OCI-LY3 (cell line): ENCODE results near the gene MORN5.

ENCODE experiments used
- H2AFZ ChIP-seq: fragments of 200-600, 300-600 bp; shearing (Covaris generic); 2 replicates; pipeline ENCODE4 v1.6.0; 2014; ENCODE audit warnings: antibody characterized with exemption, low read depth, low read length
- H3K27ac ChIP-seq: fragments of 200-600, 300-600 bp; sonication (generic); 2 replicates; pipeline ENCODE4 v1.5.1; 2014; ENCODE audit warnings: mild to moderate bottlenecking, low read length, moderate library complexity, mixed read lengths
- H3K27me3 ChIP-seq: fragments of 200-600, 300-600 bp; sonication (generic); 2 replicates; pipeline ENCODE4 v1.6.1; 2014; ENCODE audit warnings: low read depth, low read length, mixed read lengths
- H3K36me3 ChIP-seq: fragments of 200-600, 300-600 bp; sonication (generic); replicated peaks from 2 replicates; pipeline ENCODE3; 2014; ENCODE audit warnings: low read depth, low read length, mixed read lengths
- H3K4me1 ChIP-seq: fragments of 300-600, 200-600 bp; sonication (generic); 2 replicates; pipeline ENCODE4 v1.6.1; 2014; ENCODE audit warnings: low read length, mixed read lengths
- H3K4me2 ChIP-seq: fragments of 200-600, 300-600 bp; sonication (generic); 2 replicates; pipeline ENCODE4 v1.6.1; 2014; ENCODE audit warnings: low read length, mixed read lengths
- H3K4me3 ChIP-seq: fragments of 300-600, 200-600 bp; sonication (generic); 2 replicates; pipeline ENCODE4 v1.5.1; 2014; ENCODE audit warnings: antibody characterized with exemption, mild to moderate bottlenecking, low read length, moderate library complexity
- H3K79me2 ChIP-seq: fragments of 300-600, 200-600 bp; shearing (Covaris generic); 2 replicates; pipeline ENCODE4 v1.6.1; 2014; ENCODE audit warnings: mild to moderate bottlenecking, low read length, mixed read lengths
- H3K9ac ChIP-seq: fragments of 300-600, 200-600 bp; shearing (Covaris generic); 2 replicates; pipeline ENCODE4 v1.6.0; 2014; ENCODE audit warnings: mild to moderate bottlenecking, low read length, moderate library complexity
- H3K9me3 ChIP-seq: fragments of 200-600, 300-600 bp; shearing (Covaris generic); 2 replicates; pipeline ENCODE4 v1.6.1; 2014; ENCODE audit warnings: low read length, mixed read lengths; ENCODE audit not compliant: insufficient read depth
- H4K20me1 ChIP-seq: fragments of 200-600, 300-600 bp; sonication (generic); 2 replicates; pipeline ENCODE4 v1.6.1; 2016; ENCODE audit warnings: low read length, mixed read lengths; ENCODE audit not compliant: insufficient read depth
- CTCF ChIP-seq: fragments of 200-600, 300-600 bp; sonication (generic); IDR thresholded peaks from 2 replicates; pipeline ENCODE4 v1.5.1; 2014; ENCODE audit warnings: antibody characterized with exemption, low read length, low read depth
- EZH2phosphoT487 ChIP-seq: fragments of 200-600 bp; shearing (Covaris generic); IDR thresholded peaks from 2 replicates; pipeline ENCODE4 v1.6.1; 2018; ENCODE audit warnings: antibody characterized with exemption, mixed run types, low read depth

Gene MORN5

GRCh38 chr9:122125158-122125508 is 34.6 kb upstream of the MORN5 start:
- no peak overlapping the region for H3K4me3 ChIP-seq
- no peak overlapping the region for H3K9ac ChIP-seq
- no peaks in the 10 kb centered on the region for H3K36me3 ChIP-seq
- peaks cover 13% of the 10 kb centered on the region for H3K4me1 ChIP-seq
- H3K9me3 ChIP-seq, result no peaks in the 10 kb centered on the region
- H3K27ac ChIP-seq, result no peak overlapping the region
- no peaks in the 10 kb centered on the region for H3K79me2 ChIP-seq
- H3K27me3 ChIP-seq, result 0 out of 2 replicates have a peak, but pooled peaks cover 8% of the 10 kb centered on the region
- peak overlapping the region; percentile 56 for H3K4me2 ChIP-seq
- TF ChIP-seq EZH2phosphoT487 (no peak), CTCF (peak; percentile 88)
- H2AFZ ChIP-seq, result peak overlapping the region; percentile 51; the same call in 1 of the 2 replicates
- no peaks in the 10 kb centered on the region for H4K20me1 ChIP-seq

DNA sequence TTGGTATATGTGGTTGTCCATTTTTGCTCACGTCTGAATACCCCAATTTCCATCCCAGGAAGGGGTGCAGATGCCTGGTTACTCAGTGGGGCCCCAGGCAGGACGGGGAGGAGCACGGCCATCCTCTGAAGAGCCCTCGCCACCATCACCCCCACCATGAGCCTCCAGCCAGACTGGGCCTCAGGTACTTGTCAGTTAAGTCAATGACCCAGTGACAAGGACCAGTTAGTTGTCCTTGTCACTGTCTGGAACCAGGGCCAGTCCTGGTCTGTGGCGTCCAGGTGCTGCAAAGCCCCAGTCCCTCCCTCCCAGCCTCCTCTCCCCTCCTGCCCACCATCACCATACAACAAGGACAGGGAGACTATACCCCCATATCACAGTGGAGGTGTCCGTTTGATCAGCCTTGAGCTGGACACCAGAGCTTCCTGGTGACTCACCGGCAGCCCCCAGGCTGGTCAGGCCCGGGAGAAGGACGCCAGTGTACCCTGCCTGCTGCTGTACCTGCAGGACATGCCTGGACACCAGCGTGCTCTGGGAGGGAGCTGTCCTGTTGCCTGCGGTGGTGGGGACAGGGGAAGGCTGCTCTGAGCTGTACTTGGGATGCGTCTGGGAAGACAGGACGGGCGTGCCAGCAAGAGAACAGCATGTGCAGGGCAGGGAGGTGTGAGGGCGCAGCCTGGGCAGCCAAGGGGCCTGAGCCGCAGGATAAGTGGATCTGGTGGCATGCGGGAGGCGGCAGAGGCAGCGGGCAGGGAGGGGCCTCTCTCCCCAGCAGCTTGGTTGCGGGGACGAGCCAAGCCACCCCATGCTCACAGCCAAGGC is 34.0 kb upstream of the MORN5 start:
- 0 out of 2 replicates have a peak, but pooled peaks cover 8% of the 10 kb centered on the region for H3K27me3 ChIP-seq
- peak overlapping the region; percentile 71 for H3K4me2 ChIP-seq
- H3K4me1 ChIP-seq, result peaks cover 13% of the 10 kb centered on the region
- H3K79me2 ChIP-seq, result no peaks in the 10 kb centered on the region
- TF ChIP-seq EZH2phosphoT487 (no peak), CTCF (no peak)
- peak overlapping the region; percentile 47 for H2AFZ ChIP-seq
- H3K4me3 ChIP-seq, result peak overlapping the region; percentile 72
- no peak overlapping the region for H3K27ac ChIP-seq
- H3K36me3 ChIP-seq, result no peaks in the 10 kb centered on the region
- no peaks in the 10 kb centered on the region for H3K9me3 ChIP-seq
- no peaks in the 10 kb centered on the region for H4K20me1 ChIP-seq
- no peak overlapping the region for H3K9ac ChIP-seq

GRCh38 chr9:122126331-122127261 is 33.1 kb upstream of the MORN5 start:
- H3K4me2 ChIP-seq, result peak overlapping the region; percentile 71
- H3K4me3 ChIP-seq, result peak overlapping the region; percentile 72
- H3K9ac ChIP-seq, result peak overlapping the region; percentile 22; the same call in 1 of the 2 replicates

More at GRCh38 chr9:122126331-122127261, 33.1 kb upstream of the MORN5 start:
- H4K20me1 ChIP-seq, result no peaks in the 10 kb centered on the region
- H3K27ac ChIP-seq, result no peak overlapping the region
- H3K4me1 ChIP-seq, result peaks cover 13% of the 10 kb centered on the region
- H3K79me2 ChIP-seq, result no peaks in the 10 kb centered on the region
- H3K27me3 ChIP-seq, result 0 out of 2 replicates have a peak, but pooled peaks cover 8% of the 10 kb centered on the region
- no peaks in the 10 kb centered on the region for H3K9me3 ChIP-seq
- H3K36me3 ChIP-seq, result no peaks in the 10 kb centered on the region
- H2AFZ ChIP-seq, result peak overlapping the region; percentile 47
- no peak for TF ChIP-seq EZH2phosphoT487
- no peak for TF ChIP-seq CTCF
